ENCODE data around the gene DNAH14. TPM values are rescaled to one million over a fixed set of nuclear protein-coding genes. Genes with fewer than 3 reads are reported as not detected.

DNAH14 gene
- total and polyA plus RNA-seq, 9 of the 15 experiments (the other 6 are each of a cell fraction or from before 2014, with no cell fraction given), result 58.4 to 142 (median 98.4) TPM

GRCh38 chr1:224929335-224930237 is at the start of gene DNAH14 (continued):
- TF ChIP-seq CGGBP1 (CRISPR knock-in tag; IDR thresholded peaks at IDR 0.05) (no peak), RBFOX2 (IDR thresholded peaks at IDR 0.05; ENCODE audit: low read depth, low read length) (peak; percentile 98), CREM (IDR thresholded peaks at IDR 0.05; ENCODE audit: low read depth) (peak; percentile 85), ZNF124 (CRISPR knock-in tag; IDR thresholded peaks at IDR 0.05) (no peak), STAG1 (CRISPR knock-in tag; IDR thresholded peaks at IDR 0.05; ENCODE audit: borderline replicate concordance) (no peak), ZNF407 (IDR thresholded peaks at IDR 0.05; ENCODE audit: low read depth) (0 out of 2 replicates have a peak, but pooled peaks have one; percentile 41), POU5F1 (IDR thresholded peaks at IDR 0.05; ENCODE audit: borderline replicate concordance, low read depth, low read length, partially characterized antibody) (no peak), BCLAF1 (IDR thresholded peaks at IDR 0.05; ENCODE audit: borderline replicate concordance in 1 of 2, control insufficient read depth in 1 of 2, low read depth in 2 of 2, low read length in 1 of 2) (no peak), BRF1 (IDR thresholded peaks at IDR 0.05; ENCODE audit: borderline replicate concordance, extremely low read depth, insufficient read length) (no peak), PML (IDR thresholded peaks at IDR 0.05; ENCODE audit: low read length) (no peak; the same call in 1 of the 2 replicates), KHSRP (IDR thresholded peaks at IDR 0.05) (no peak), FOXJ3 (CRISPR knock-in tag; IDR thresholded peaks at IDR 0.05) (no peak), HNRNPUL1 (IDR thresholded peaks at IDR 0.05; ENCODE audit: low read length) (no peak), MTA1 (IDR thresholded peaks at IDR 0.05; ENCODE audit: borderline replicate concordance) (no peak), IFI16 (CRISPR knock-in tag; IDR thresholded peaks at IDR 0.05) (no peak), MTA2 (IDR thresholded peaks at IDR 0.05; ENCODE audit: low read depth) (0 out of 2 replicates have a peak, but pooled peaks have one; percentile 11), GTF2A2 (tag; IDR thresholded peaks at IDR 0.05) (no peak)

Measured in K562 (cell line).